GM21381 (cell line): Measurements from ENCODE around the gene NSFL1C.

Source experiments
- ATAC-seq: cut with Tn5 transposase; IDR thresholded peaks from one replicate; pipeline ENCODE4 v1.9.1; 2021; ENCODE audit warnings: mild to moderate bottlenecking, moderate library complexity; ENCODE audit not compliant: unreplicated experiment

Gene NSFL1C

DNA sequence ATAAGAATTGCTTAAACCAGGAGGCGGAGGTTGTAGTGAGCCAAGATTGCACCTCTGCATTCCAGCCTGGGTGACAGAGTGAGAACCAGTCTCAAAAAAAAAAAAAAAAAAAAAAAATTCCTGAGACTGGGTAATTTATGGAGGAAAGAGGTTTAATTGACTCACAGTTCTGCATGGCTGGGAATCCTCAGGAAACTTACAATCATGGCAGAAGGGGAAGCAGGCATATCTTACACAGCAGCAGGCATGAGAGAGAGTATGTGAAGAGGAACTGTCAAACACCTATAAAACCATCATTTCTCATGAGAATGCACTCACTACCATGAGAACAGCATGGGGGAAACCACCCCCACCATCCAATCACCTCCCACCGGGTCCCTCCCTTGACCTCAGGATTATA, 72.0 kb downstream of the NSFL1C start:
- ATAC-seq, result no peak

DNA sequence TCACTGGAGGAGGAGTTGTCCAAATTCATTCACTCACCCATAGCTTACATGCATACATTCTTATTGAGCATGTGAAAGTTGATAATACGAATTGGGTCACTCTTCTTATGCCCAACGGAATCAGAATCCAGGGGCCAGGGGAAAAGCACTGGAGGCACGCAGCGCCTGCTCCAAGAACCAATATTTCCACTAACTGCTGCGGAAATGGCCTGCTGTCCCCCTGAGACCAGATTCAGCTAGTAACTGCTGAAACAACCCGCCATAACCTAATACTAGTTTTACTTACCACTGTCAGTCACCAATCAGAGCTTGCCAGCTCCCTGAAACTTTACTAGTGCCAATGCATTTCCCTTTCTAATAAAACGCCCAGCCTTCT, 73.2 kb downstream of the NSFL1C start:
- ATAC-seq, result no peak

DNA sequence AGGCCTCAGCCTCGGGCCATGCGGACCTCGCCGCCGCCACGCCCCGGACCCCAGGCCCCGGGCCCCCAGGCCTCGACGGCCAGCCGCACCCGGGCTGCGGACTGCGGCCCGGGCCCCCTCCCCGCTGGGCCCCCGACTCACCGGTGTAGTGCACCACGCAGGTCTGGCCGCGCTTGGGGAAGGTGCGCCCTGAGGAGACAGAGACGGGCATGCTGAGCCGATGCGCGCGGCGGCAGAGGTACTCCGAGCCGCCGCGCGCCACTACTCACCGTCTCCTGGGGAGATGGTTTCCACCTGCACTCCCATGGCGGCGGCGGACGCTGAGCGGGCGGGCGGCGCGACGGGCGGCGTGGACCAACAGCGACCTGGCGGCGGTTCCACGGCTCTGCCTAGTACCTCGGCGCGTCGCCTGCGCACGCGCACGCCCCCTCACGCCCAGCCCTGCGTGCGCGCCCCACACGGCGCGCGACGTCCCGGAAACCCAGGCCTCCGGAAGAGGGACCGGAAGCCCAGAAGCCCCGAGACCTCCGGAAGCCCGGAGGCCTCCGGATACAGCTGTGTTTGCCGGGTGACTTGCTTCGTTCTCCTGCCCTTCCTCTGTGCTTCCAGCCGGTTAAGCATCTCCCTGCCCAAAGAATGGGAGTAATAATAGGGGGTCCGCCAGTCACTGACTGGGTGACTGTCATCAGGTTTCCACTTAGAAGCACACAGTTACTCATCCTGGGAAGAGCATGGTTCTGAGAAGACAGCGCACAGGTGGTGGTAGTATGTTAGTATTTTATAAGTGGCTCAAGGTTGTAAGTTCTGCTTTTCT, 73.7 kb downstream of the NSFL1C start, which contains the start of gene FKBP1A:
Gene FKBP1A (minus strand): TSS at position 362 of the 814 bp plus-strand sequence. CDS start 56 bp downstream, at position 306.
- peak; percentile 88 for ATAC-seq

DNA sequence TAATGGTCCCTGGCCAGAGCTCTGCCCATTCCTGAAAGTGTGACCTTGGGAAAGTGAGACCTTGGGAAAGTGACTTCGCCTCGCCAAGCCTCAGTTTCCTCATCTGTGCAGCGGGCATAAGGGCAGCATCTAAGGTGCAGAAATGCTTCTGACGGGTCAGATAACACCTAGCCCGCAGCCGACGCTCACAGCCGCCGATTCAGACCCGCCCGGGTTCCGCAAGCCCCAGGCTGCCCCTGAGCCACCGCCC, 74.3 kb downstream of the NSFL1C start:
- ATAC-seq, result no peak
